Vagina (tissue), 2 donors: ENCODE measurements around the gene FREM2. TPM values are rescaled to one million over a fixed set of nuclear protein-coding genes. Genes with fewer than 3 reads are reported as not detected.

Experiments
- DNase-seq, 2 donors: peaks; one replicate each; pipeline ENCODE4 v3.0.0-alpha.2; 2017; ENCODE audit errors: extremely low spot score in 2 of 2
- H3K27ac ChIP-seq: fragments of 200-600 bp; sonication (generic); one replicate; pipeline ENCODE4 v1.5.1; 2019
- H3K27me3 ChIP-seq: fragments of 200-600 bp; sonication (generic); one replicate; pipeline ENCODE4 v1.5.1; 2019
- H3K36me3 ChIP-seq, 2 donors: fragments of 200-600 bp; sonication (generic); one replicate each; pipeline ENCODE4 v1.5.1; 2017 to 2019
- H3K4me1 ChIP-seq: fragments of 200-600 bp; sonication (generic); one replicate; pipeline ENCODE4 v1.5.1; 2019
- H3K4me3 ChIP-seq, 2 donors: fragments of 200-600 bp; sonication (generic); 1 replicate in 1 of 2; 2 replicates in 1 of 2; pipeline ENCODE4 v1.5.1; 2016 to 2019
- H3K9me3 ChIP-seq: fragments of 200-600 bp; sonication (generic); one replicate; pipeline ENCODE4 v1.5.1; 2019
- POLR2A ChIP-seq, 2 donors: fragments of 450-650 bp; IDR thresholded peaks; one replicate each; pipeline ENCODE4 v1.6.1; 2017; ENCODE audit warnings: antibody characterized with exemption in 2 of 2, mild to moderate bottlenecking in 2 of 2, moderate library complexity in 2 of 2
- POLR2AphosphoS5 ChIP-seq, 2 donors: sonication (generic); formaldehyde crosslinking; IDR thresholded peaks; one replicate each; pipeline ENCODE4 v1.9.0; 2017; ENCODE audit warnings: antibody characterized with exemption in 2 of 2, mild to moderate bottlenecking in 2 of 2, low read depth in 1 of 2; ENCODE audit not compliant: insufficient read depth in 1 of 2
- intact Hi-C: fragments of 100-400 bp; cut with DNase I; formaldehyde crosslinking; loops from one replicate; pipeline ENCODE4 v1.15.1; 2023
- total RNA-seq: library from RNA; depleted of rRNA; stranded (reverse); fragments of >200 nt; gene quantifications from one replicate; pipeline ENCODE4 v1.2.3, GENCODE V29; 2016
- TF ChIP-seq, protein P1 (sequence below), 3 experiments: fragments of 450-650 bp in 2 of 3; fragments of 200-600 bp in 1 of 3; sonication (generic) in 1 of 3; IDR thresholded peaks; one replicate each; pipeline ENCODE4 v1.5.1; 2017 to 2019; ENCODE audit warnings: antibody characterized with exemption in 3 of 3, mild to moderate bottlenecking in 2 of 3, moderate library complexity in 2 of 3

The FREM2 gene
- total RNA-seq, 1 donor from 2014 or later, result 0.98 TPM

DNA sequence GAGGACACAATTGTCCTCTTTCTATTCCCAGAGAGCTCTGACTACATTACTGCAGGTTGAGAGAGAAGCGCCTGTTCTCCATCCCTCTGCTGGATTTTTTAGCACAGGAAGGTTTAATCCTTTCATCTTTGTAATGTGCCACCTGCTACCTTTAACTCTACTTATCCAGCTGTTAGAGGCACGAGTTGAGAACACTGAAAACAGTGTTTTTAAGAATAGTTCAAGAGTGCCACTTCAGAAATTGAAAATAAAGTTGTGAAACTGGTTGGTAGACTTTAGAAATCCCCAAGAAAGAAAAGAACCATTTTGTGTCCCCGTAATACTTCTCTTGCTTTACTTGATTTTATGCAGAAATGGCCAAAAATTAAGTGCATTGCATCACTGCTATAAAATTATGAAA is 20.6 kb downstream of the FREM2 start:
- Histone ChIP-seq H3K36me3 (no peaks in the 10 kb centered on the region), H3K4me1 (no peaks in the 10 kb centered on the region), H3K4me3 (no peak overlapping the region), H3K27ac (no peak overlapping the region), H3K27me3 (no peaks in the 10 kb centered on the region), H3K9me3 (no peaks in the 10 kb centered on the region)
- no peak for DNase-seq
- intact Hi-C loops, result no loop called here
- TF ChIP-seq, protein P1, sequence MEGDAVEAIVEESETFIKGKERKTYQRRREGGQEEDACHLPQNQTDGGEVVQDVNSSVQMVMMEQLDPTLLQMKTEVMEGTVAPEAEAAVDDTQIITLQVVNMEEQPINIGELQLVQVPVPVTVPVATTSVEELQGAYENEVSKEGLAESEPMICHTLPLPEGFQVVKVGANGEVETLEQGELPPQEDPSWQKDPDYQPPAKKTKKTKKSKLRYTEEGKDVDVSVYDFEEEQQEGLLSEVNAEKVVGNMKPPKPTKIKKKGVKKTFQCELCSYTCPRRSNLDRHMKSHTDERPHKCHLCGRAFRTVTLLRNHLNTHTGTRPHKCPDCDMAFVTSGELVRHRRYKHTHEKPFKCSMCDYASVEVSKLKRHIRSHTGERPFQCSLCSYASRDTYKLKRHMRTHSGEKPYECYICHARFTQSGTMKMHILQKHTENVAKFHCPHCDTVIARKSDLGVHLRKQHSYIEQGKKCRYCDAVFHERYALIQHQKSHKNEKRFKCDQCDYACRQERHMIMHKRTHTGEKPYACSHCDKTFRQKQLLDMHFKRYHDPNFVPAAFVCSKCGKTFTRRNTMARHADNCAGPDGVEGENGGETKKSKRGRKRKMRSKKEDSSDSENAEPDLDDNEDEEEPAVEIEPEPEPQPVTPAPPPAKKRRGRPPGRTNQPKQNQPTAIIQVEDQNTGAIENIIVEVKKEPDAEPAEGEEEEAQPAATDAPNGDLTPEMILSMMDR (IDR thresholded peaks at IDR 0.05), result no peak
- TF ChIP-seq POLR2AphosphoS5 (IDR thresholded peaks at IDR 0.05; ENCODE audit: insufficient read depth in 1 of 2, low read depth in 1 of 2), result no peak
- no peak for TF ChIP-seq POLR2A (IDR thresholded peaks at IDR 0.05)

DNA sequence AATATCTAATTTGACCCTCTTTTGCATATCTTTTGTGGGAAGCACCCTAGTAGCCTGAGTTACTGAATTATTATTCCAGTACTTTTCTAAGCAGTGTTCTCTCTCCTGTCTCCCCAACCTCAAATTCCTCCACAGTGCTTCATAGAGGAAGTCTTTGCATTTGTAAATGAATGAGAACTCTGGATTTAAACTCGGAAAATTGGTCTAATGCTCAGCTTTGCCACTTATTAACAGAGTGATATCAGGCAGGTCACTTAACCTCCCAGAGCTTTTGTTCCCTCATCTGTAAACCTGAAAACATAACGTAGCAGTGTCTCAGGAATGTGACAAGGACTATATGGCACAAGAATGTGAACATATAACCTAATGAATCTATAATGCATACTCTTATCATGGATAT is 26.2 kb downstream of the FREM2 start:
- H3K4me3 ChIP-seq, result no peak overlapping the region
- H3K4me1 ChIP-seq, result no peaks in the 10 kb centered on the region
- intact Hi-C loops, result no loop called here
- no peaks in the 10 kb centered on the region for H3K27me3 ChIP-seq
- H3K27ac ChIP-seq, result no peak overlapping the region
- no peaks in the 10 kb centered on the region for H3K9me3 ChIP-seq
- DNase-seq, result no peak
- no peaks in the 10 kb centered on the region for H3K36me3 ChIP-seq
- TF ChIP-seq, protein P1 (IDR thresholded peaks at IDR 0.05), result no peak
- TF ChIP-seq POLR2AphosphoS5 (IDR thresholded peaks at IDR 0.05; ENCODE audit: insufficient read depth in 1 of 2, low read depth in 1 of 2) (no peak), POLR2A (IDR thresholded peaks at IDR 0.05) (no peak)

DNA sequence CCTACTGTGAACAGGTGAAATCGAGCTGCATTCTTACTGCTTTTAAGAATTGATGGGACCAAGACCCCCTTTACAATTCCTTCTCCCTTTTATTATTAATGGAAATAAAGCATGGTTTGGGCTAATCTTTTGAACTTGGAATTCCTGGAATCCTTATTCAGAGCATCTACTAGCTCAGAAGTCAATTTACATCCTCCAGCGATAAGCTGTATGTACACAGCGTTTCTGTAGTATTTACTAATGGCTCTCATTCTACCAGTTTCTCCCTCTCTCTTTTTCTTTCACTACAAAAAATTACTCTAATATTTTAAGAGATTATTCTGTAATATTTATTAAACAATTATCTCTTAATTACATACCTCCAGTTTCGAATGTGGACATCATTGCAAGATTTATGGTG is 31.5 kb downstream of the FREM2 start:
- Histone ChIP-seq H3K4me1 (no peaks in the 10 kb centered on the region), H3K4me3 (no peak overlapping the region), H3K36me3 (no peaks in the 10 kb centered on the region), H3K27ac (no peak overlapping the region), H3K27me3 (no peaks in the 10 kb centered on the region), H3K9me3 (no peaks in the 10 kb centered on the region)
- TF ChIP-seq POLR2A (IDR thresholded peaks at IDR 0.05) (no peak), POLR2AphosphoS5 (IDR thresholded peaks at IDR 0.05; ENCODE audit: insufficient read depth in 1 of 2, low read depth in 1 of 2) (no peak)
- TF ChIP-seq, protein P1 (IDR thresholded peaks at IDR 0.05), result no peak
- intact Hi-C loops, result no loop called here
- no peak for DNase-seq

DNA sequence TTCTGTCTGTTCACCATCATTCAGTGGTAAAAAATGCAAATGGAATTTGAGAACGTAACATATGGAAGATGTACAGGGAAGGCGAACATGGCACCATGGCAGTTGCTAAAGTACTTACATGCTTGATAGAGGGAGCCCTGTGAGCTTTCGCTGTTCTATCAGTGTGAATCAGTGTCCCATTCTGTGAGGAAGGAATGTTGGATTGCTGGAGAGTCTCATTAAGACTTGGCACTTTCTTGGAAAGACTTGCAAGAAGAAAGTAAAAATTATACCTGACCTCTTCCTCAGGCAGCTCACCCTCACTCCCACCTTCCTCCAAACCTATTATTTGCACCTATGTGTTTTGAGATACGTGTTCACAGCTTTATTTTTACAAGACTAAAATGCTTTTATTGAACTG is 43.5 kb downstream of the FREM2 start:
- intact Hi-C loops, result no loop called here
- H3K27me3 ChIP-seq, result no peaks in the 10 kb centered on the region
- no peak overlapping the region for H3K4me3 ChIP-seq
- no peaks in the 10 kb centered on the region for H3K4me1 ChIP-seq
- DNase-seq, result no peak
- no peaks in the 10 kb centered on the region for H3K9me3 ChIP-seq
- H3K36me3 ChIP-seq, result no peaks in the 10 kb centered on the region
- no peak overlapping the region for H3K27ac ChIP-seq
- TF ChIP-seq, protein P1 (IDR thresholded peaks at IDR 0.05), result no peak
- TF ChIP-seq POLR2AphosphoS5 (IDR thresholded peaks at IDR 0.05; ENCODE audit: insufficient read depth in 1 of 2, low read depth in 1 of 2) (no peak), POLR2A (IDR thresholded peaks at IDR 0.05) (no peak)

DNA sequence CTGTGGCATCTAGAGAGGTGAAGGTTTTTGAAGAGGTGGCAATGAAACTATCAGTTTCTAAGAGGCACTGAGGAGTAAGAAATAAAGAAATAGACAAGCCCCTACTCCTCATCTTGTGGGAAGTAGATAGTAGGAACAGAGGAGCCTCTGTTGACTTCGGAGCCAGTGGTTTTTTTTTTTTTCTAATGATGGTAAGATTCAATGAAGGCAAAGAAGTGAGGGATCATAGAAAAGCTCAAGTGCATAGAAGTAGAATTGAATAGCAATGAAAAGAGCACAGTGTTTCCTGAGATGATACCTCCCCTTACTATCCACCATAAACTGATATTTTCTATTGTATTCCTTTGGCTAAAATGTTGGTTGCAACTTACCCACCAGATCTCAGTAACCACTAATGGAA is 46.3 kb downstream of the FREM2 start:
- intact Hi-C loops, result no loop called here
- Histone ChIP-seq H3K4me3 (no peak overlapping the region), H3K9me3 (no peaks in the 10 kb centered on the region), H3K4me1 (no peaks in the 10 kb centered on the region), H3K27me3 (no peaks in the 10 kb centered on the region), H3K36me3 (no peaks in the 10 kb centered on the region), H3K27ac (no peak overlapping the region)
- no peak for DNase-seq
- TF ChIP-seq, protein P1 (IDR thresholded peaks at IDR 0.05), result no peak
- TF ChIP-seq POLR2A (IDR thresholded peaks at IDR 0.05) (no peak), POLR2AphosphoS5 (IDR thresholded peaks at IDR 0.05; ENCODE audit: insufficient read depth in 1 of 2, low read depth in 1 of 2) (no peak)
